Right hindlimb (tissue), 1 donor: ENCODE results near the gene DNAJA4.
"Not testable (repeated sequence)": the region's sequence is repeated elsewhere in the genome, so short reads cannot be mapped to it uniquely, and the experiment has no call there.

Source experiments
- DNase-seq: peaks from one replicate; pipeline ENCODE4 v3.0.0-alpha.2; 2018

Gene DNAJA4

GRCh38 chr15:78244893-78245292, 19.5 kb upstream of the DNAJA4 start:
- DNase-seq, result no peak

DNA sequence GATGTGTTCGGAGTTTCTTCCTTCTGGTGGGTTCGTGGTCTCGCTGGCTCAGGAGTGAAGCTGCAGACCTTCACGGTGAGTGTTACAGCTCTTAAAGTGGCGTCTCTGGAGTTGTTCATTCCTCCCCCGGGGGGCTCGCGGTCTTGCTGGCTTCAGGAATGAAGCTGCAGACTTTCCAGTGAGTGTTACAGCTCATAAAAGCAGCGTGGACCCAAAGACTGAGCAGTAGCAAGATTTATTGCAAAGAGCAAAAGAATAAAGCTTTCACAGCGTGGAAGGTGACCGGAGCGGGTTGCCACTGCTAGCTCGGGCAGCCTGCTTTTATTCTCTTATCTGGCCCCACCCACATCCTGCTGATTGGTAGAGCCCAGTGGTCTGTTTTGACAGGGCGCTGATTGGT, 19.0 kb upstream of the DNAJA4 start:
- DNase-seq, result not testable (repeated sequence)

DNA sequence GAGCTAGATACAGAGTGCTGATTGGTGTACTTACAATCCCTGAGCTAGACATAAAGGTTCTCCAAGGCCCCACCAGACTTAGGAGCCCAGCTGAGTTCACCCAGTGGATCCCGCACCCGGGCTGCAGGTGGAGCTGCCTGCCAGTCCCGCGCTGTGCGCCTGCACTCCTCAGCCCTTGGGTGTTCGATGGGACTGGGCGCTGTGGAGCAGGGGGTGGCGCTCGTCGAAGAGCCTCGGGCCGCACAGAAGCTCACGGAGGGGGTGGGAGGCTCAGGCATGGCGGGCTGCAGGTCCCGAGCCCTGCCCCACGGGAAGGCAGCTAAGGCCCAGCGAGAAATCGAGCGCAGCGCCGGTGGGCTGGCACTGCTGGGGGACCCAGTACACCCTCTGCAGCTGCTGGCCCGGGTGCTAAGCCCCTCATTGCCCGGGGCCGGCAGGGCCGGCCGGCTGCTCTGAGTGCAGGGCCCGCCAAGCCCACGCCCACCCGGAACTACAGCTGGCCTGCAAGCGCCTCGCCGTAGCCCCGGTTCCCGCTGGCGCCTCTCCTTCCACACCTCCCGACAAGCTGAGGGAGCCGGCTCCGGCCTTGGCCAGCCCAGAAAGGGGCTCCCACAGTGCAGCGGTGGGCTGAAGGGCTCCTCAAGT, 18.3 kb upstream of the DNAJA4 start:
- DNase-seq, result not testable (repeated sequence)

GRCh38 chr15:78247911-78248310, 16.5 kb upstream of the DNAJA4 start:
- DNase-seq, result no peak

DNA sequence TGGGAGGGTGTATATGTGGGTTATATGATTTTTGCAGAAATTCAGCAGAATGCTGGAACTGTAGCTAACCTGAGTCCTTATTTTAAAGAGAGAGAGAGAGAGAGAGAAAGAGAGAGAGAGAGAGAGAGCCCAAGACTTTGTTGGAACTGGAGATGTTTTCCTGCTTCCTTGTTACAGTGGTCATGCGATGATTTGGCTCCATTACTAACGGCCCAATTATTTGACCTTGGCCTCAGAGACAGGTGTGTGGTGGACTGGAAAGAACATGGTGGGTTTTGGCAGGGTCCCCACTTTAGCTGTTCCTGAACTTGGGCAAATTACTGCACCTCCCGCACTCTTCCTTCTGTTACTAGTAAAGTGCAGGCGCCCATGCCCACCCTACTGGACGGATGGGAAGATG, 15.2 kb upstream of the DNAJA4 start:
- DNase-seq, result no peak

DNA sequence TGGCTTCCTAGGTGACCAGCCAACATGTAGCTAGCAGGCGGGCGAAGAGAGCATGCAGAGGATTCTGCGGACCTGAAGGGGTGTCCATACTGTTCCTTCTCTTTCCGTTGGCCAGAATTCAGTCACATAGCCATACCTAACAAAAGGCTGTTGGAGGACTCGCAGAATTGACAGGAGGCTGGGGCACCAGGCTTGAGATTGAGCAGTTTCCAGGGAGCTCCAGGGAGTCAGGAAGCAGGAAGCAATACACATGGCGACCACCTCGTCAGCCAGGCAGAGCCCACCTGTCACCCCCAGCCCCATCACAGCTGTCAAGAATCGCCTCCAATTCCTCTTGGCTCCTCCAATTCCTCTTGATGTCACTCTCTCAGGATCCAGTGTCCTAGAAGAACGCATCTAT, 13.2 kb upstream of the DNAJA4 start:
- DNase-seq, result no peak

DNA sequence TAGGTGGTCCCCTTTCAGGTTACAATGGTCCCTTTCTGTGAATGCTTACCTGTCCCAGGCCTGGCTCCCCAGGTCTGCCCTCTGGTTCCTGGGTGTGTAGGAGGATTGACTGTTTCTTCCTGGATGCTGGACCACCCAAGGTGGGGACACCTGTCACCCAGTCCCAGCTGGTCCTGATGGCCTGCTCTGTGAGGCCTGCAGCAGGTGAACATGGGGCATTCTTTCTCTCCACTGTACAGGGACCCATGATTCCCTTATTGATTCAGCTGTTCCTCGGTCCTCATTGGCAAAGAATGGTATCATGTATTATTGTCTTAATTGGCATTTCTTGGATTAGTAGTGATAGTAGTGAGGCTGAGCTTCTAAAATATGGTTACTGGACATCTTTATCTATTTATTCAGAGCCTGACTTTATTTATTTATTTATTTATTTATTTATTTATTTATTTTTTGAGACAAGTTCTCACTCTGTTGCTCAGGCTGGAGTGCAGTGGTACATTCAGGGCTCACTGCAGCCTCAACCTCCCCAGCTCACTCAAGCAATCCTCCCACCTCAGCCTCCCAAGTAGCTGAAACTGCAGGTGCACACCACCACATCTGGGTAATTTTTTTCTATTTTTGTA, 8.8 kb upstream of the DNAJA4 start:
- DNase-seq, result no peak

- no peak for DNase-seq
Measured at GRCh38 chr15:78256044-78256437, 8.3 kb upstream of the DNAJA4 start.

DNA sequence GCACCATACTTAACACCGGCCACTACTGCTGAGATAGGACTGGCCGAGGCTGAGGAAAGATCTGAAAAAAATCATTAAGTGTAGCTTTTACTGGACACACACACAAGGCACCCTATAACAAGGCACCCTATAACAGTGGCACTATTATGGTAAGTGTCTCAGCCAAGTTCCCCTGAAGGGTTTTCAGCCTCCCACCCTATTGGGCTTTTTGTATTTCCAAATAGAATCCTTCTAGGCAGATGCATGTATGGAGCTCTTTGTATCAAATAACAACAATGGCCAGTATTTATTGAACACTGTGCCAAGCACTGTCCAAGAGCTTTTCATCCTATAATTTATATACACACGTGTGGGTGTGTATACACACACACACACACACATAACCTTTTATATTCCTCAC, 6.7 kb upstream of the DNAJA4 start:
- DNase-seq, result no peak

DNA sequence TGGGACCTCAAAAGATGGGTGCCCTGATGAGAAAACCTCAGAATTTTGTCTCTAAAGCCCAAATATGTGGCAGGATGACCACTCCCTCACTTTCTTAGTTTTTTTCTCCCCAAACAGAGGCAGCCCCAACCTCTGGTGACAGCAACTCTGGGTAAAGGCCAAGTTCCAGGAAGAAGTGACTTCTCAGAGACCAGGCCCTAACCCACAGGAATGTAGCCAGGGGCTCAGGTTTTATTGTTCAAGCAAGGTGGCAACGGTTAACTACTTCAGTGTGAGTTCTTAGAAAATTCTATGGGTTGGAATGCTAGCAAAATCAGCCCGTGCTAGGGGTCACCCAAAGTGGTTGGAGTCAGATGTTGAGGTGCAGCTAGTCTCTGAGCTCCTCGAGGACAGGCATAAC, 5.1 kb upstream of the DNAJA4 start:
- no peak for DNase-seq

GRCh38 chr15:78260489-78260888, 3.9 kb upstream of the DNAJA4 start:
- no peak for DNase-seq

GRCh38 chr15:78261062-78261461, 3.3 kb upstream of the DNAJA4 start:
- no peak for DNase-seq

GRCh38 chr15:78263351-78263781, 996 bp upstream of the DNAJA4 start:
- no peak for DNase-seq

- DNase-seq, result no peak
Measured at GRCh38 chr15:78263907-78264303, 457 bp upstream of the DNAJA4 start.

DNA sequence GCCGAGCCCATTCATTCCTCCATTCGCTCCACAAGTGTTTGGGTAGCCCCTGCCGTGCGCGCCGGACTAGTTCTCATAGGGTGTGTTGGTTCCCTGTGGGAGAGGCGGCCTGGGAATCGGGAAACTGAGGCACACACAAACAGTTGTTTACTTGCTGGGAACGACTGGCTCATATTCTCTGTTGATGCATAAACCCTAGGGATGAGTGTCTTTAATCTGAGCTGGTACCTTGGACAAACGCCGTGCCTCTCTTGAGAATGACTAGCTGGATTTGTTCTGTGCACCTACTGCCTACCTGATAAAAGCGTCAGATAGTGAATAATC, 737 bp downstream of the DNAJA4 start:
- no peak for DNase-seq

DNA sequence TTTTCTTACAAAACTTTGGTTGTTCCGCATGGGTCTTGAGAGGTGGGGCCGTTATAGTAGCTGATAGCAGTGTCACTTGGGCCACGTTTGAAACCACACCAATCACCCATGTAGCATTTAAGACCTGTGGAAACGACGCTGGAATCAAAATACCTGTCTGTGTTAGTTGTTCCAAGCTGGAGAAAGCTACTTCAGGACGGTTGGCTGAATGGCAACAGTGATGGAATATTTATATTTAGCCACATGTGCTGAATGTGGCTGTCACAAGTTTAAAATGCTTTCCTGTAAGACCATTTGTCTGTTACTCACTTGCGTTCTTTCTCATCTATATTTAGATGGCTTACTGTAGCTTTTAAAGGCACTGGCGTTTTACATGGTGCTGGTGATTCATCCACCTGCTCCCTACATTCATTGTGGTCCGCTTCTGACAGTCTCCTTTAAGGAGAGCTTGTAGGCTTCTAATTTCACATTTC, 1.4 kb downstream of the DNAJA4 start:
- no peak for DNase-seq

- DNase-seq, result no peak
Measured at GRCh38 chr15:78266229-78266628, 1.9 kb downstream of the DNAJA4 start.

DNA sequence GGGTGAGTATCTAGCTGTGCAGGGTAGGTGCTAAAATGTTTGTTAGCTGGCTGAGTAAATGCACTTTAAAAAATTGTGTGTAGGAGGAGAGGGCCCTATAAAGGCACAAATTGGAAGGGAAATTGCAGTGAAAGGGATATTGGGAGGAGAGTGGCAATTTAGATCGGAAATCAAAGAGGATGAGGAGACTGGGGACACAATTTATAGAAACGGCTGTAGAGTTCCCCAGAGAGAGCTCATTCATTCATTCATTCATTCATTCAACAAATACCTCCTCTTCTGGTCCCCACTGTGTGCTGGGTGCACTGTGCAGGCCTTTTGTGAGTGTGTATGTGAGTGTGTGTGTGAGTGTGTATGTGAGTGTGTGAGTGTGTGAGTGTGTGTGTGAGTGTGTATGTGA, 2.4 kb downstream of the DNAJA4 start:
- no peak for DNase-seq

GRCh38 chr15:78272316-78272715, 8.0 kb downstream of the DNAJA4 start:
- DNase-seq, result no peak

GRCh38 chr15:78272776-78273175, 8.4 kb downstream of the DNAJA4 start:
- DNase-seq, result no peak

DNA sequence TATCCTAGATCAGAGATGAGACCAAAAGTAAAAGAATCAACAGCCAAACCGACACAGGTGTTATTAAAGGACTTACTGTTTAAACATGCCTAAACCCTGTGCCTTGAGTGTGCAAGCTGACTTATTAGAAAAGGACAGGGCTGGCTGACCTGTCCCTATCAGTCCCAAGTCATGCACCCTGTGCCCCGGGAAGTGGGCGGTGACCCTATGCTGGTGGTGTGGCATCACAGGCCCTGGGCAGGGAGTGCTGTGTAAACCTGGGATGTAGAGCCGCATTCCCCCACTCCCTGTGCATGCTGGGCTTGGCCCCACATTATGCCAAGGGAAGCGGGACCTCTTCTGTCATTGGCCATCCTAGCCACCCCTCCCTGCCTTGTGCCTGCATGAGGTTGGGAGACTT, 10.6 kb downstream of the DNAJA4 start:
- DNase-seq, result no peak

GRCh38 chr15:78276064-78276943, 11.9 kb downstream of the DNAJA4 start:
- no peak for DNase-seq

DNA sequence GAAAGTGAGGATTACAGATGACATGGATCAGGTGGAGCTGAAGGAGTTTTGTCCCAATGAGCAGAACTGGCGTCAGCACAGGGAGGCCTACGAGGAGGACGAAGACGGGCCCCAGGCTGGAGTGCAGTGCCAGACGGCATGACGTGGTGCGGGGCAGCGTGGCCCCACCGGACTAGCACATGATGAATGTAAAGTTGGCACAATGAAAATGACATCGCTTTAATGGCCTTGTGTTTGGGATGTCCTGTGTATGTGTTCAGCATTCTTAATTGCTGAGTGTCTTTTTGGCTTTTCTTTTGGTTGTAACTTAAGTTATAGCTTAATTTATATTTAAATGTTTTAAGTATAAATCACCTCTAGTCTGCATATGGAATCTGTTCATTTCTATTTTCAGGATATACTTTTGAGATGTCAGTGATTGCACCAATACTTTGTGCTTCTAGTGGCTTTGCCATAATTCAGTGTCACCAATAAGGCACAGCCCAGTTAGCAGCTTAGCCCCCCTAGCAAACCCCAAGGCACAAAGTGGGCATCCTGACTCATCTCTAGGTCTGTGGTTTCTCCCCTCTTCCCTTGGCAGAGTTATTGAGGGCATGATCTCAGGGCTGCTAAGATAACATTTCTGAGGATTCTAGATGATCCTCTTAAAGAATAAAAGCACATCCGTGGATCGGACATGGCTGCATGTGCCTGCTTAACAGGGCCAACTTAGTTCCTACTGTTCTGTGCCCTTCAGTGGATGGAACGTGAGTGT, 16.1 kb downstream of the DNAJA4 start:
- no peak for DNase-seq
